ENCODE data around the gene FAM117B.

DNA sequence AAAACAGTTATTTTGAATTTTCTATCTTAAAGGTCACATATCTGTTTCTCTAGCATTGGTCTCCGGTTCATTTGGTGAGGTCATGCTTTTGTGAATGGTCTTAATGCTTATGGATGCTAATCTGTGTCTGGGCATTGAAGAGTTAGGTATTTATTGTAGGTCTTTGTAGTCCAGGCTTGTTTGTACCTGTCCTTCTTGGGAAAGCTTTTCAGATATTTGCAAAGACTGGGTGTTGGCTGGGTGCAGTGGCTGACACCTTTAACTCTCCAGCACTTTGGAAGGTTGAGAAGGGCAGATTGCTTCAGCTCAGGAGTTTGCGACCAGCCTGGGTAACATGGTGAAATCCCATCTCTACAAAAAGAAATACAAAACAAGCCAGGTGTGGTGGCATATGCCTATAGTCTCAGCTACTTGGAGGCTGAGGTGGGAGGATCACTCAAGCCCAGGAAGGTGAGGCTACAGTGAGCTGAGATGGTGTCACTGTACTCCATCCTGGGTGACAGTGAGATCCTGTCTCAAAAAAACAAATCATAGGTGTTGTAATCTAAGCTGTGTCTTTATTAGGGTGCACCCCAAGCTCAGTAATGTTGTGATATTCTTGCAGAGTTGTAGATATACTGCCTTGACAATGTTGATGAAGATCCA, 82.3 kb downstream of the FAM117B start:
- TF ChIP-seq EZH2 (IDR thresholded peaks at IDR 0.05; ENCODE audit: borderline replicate concordance, low read depth, low read length, poor library complexity, severe bottlenecking) (no peak), CTCF (conservative IDR thresholded peaks at IDR 0.05; ENCODE audit: low read depth, low read length) (no peak)

Data from A673 (cell line).